ENCODE data around the gene GLIS2. TPM values are rescaled to one million over a fixed set of nuclear protein-coding genes. Genes with fewer than 3 reads are reported as not detected.

Gene GLIS2
- polyA plus RNA-seq, 1 experiment = 8.8 TPM

DNA sequence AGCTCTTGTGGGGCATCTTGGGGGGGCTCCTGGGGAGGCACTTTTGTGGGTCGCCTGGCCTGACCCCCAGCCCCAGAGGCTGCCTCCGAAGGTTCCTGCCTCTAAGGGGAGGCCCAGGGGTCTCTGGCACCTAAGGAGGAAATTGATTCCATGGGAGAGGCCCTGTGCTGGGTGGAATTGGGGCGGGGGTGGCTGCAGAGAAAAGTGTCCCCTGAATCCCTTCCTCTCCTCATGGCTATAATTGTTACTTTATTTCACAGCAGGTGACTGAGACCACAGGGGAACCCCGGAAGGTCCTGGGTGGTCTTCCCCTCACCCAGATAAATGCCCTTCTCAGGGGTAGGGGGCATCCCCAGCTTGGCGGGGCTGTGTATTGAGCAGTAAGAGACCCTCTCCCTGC lies 3.1 kb downstream of the GLIS2 start:
- Histone ChIP-seq H3K4me3 (ENCODE audit: low read depth, low read length) (peak overlapping the region; percentile 26), H3K27me3 (ENCODE audit: control insufficient read depth, insufficient read depth, low read length) (no peaks in the 10 kb centered on the region), H3K36me3 (ENCODE audit: control insufficient read depth, insufficient read depth, low read length) (peaks cover 1% of the 10 kb centered on the region; the same call in 1 of the 2 replicates)
- POLR2A ChIA-PET = no interaction called here
- no peak for DNase-seq (ENCODE audit: low read depth)
- TF ChIP-seq, protein P1, sequence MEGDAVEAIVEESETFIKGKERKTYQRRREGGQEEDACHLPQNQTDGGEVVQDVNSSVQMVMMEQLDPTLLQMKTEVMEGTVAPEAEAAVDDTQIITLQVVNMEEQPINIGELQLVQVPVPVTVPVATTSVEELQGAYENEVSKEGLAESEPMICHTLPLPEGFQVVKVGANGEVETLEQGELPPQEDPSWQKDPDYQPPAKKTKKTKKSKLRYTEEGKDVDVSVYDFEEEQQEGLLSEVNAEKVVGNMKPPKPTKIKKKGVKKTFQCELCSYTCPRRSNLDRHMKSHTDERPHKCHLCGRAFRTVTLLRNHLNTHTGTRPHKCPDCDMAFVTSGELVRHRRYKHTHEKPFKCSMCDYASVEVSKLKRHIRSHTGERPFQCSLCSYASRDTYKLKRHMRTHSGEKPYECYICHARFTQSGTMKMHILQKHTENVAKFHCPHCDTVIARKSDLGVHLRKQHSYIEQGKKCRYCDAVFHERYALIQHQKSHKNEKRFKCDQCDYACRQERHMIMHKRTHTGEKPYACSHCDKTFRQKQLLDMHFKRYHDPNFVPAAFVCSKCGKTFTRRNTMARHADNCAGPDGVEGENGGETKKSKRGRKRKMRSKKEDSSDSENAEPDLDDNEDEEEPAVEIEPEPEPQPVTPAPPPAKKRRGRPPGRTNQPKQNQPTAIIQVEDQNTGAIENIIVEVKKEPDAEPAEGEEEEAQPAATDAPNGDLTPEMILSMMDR (IDR thresholded peaks at IDR 0.05; ENCODE audit: insufficient read depth, low read depth, low read length) = no peak
- CTCF ChIA-PET = interaction anchor here (0.5 to 3.8 kb wide), 6 partner anchors 9 to 71 kb away, joined by 3 to 20 read pairs (median 4); no protein-coding TSS in a partner anchor

DNA sequence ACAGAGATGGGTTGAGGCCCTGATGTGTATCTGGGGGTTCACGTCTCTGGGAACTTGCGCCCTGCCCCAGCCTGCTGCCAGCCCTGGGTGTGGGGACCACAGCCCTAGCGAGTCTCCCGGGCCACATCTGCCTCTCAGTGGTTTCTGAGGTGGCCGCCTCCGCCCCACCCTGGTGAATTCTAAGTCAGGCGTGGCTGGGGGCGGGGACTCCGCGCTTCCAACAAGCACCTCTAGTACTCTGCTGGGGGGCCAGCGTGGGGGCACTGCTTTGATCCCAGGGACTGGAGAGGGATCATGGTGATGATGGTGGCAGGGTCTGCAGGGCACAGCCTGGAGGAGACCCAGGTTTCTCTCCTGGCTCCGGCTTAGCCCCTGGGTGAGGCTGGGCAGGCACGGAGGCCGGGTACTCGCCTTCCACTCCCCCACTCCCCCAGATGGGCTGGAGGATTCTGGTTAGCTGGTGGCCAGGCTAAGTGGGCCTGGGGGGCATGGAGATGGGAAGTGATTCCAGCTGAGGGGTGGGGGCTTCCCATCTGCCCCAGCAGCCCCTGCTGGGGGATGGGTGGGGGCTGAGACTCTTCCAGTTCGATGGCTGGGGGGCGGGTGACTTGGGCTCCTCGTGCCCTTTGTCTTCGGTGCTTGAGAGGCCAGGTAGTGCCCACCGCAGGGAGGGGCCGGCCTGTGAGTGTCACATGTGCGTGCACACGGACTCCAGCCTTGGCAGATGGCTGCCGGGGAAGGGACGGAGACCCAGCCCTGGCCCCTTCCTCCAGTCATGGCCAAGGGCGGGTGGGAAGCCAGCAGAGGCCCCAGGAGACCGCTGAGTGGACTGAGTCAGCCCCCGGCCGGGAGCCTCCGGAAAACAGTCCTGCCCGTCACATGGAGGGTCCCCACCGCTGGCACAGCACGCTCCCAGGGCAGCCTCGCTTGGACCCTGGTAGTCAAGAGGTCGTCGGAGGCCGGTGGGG lies 3.9 kb downstream of the GLIS2 start:
- peaks cover 1% of the 10 kb centered on the region; the same call in 1 of the 2 replicates for H3K36me3 ChIP-seq (ENCODE audit: control insufficient read depth, insufficient read depth, low read length)
- TF ChIP-seq, protein P1 (IDR thresholded peaks at IDR 0.05; ENCODE audit: insufficient read depth, low read depth, low read length) = no peak
- peak overlapping the region; percentile 26 for H3K4me3 ChIP-seq (ENCODE audit: low read depth, low read length)
- no peak for DNase-seq (ENCODE audit: low read depth)
- no peaks in the 10 kb centered on the region for H3K27me3 ChIP-seq (ENCODE audit: control insufficient read depth, insufficient read depth, low read length)
- CTCF ChIA-PET = interaction anchor here (0.5 to 3.8 kb wide), 5 partner anchors 9 to 70 kb away, joined by 3 to 20 read pairs (median 3); no protein-coding TSS in a partner anchor
- POLR2A ChIA-PET = no interaction called here

DNA sequence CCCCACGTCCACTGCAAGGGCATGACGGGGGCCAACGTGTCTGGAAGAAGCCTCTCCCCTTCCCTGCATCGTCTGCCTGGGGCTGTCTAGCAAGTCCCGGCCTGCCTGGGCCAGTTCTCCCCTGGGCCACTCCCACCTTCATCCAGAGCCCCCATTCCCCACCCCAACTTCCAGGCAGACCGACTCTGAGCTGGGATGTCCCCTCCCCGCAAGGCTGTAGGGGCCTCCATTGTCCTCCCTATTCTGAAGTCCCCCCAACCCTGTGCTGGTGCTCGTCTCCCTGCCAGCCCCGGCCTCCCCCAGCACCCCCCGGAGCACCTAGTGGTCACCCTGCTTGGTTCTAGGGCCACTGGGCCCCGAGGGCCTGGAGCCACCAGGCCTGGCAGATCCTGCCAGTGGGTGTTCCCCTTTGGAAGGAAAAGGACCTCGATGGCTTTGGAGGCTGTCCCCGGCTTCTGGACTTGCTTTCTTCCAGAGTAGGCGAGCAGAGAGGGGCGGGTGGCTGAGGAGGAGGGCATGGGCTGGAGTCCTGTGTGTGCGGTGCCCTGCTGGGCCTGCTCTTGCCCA lies 4.8 kb downstream of the GLIS2 start:
- Histone ChIP-seq H3K4me3 (ENCODE audit: low read depth, low read length) (no peak overlapping the region; the same call in 1 of the 2 replicates), H3K27me3 (ENCODE audit: control insufficient read depth, insufficient read depth, low read length) (no peaks in the 10 kb centered on the region), H3K36me3 (ENCODE audit: control insufficient read depth, insufficient read depth, low read length) (peaks cover 1% of the 10 kb centered on the region; the same call in 1 of the 2 replicates)
- TF ChIP-seq, protein P1 (IDR thresholded peaks at IDR 0.05; ENCODE audit: insufficient read depth, low read depth, low read length) = no peak
- DNase-seq (ENCODE audit: low read depth) = no peak
- ChIA-PET POLR2A (no interaction called here), CTCF (interaction anchor here (0.9 to 1.2 kb wide), 3 partner anchors 20 to 32 kb away, joined by 3 read pairs; no protein-coding TSS in a partner anchor)

DNA sequence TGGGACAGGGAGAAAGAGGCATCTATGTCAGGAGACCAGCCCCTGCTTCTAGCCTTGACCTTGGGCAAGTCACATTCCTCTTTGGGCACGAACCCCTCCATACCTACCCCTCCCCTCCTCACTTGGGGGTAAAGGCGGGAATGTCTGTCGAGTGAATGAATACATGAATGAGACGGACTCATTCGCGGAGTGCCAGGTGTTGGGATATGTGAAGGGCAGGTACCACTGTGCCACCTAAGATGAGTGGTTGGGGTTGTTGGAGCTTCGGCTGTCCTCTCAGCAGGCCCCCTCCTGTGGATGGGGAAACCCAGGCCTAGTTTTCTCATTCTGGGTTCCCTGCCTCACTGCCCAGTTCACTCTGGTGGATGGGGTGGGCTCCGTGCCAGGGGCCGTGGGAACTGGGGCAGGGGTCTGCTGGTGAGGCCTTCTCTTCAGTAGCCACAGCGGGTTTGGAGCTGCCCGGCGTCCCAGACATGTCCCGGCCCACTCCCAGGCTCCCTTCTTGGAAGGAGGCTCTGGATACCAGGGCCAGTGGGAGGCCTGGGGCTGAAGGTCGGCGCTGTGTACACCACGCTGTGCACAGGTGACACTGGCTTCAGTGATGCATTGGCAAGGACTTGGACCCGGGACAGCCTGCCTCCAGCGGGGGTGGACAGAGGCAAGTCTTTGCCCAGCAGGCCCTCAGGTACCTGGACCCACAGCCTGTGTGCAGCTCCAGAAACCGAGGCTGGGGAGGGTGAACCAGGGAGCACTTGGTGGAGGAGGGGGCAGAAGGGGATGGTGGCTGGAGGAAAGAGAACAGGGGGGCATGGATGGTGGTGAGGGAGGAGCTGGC lies 5.6 kb downstream of the GLIS2 start:
- Histone ChIP-seq H3K36me3 (ENCODE audit: control insufficient read depth, insufficient read depth, low read length) (peaks cover 1% of the 10 kb centered on the region; the same call in 1 of the 2 replicates), H3K4me3 (ENCODE audit: low read depth, low read length) (no peak overlapping the region), H3K27me3 (ENCODE audit: control insufficient read depth, insufficient read depth, low read length) (no peaks in the 10 kb centered on the region)
- DNase-seq (ENCODE audit: low read depth) = no peak
- POLR2A ChIA-PET = no interaction called here
- TF ChIP-seq, protein P1 (IDR thresholded peaks at IDR 0.05; ENCODE audit: insufficient read depth, low read depth, low read length) = no peak
- CTCF ChIA-PET = interaction anchor here (0.7 to 1.2 kb wide), 6 partner anchors 19 to 68 kb away, joined by 3 to 4 read pairs (median 4); no protein-coding TSS in a partner anchor
